HG03095 (cell line): ENCODE data around the gene CDC37L1.
A peak's percentile ranks its signal among the peaks of the same experiment; 100 is the strongest.

Experiments used
- ATAC-seq: cut with Tn5 transposase; IDR thresholded peaks from one replicate; pipeline ENCODE4 v1.9.1; 2021; ENCODE audit warnings: moderate library complexity; ENCODE audit not compliant: unreplicated experiment

The CDC37L1 gene

DNA sequence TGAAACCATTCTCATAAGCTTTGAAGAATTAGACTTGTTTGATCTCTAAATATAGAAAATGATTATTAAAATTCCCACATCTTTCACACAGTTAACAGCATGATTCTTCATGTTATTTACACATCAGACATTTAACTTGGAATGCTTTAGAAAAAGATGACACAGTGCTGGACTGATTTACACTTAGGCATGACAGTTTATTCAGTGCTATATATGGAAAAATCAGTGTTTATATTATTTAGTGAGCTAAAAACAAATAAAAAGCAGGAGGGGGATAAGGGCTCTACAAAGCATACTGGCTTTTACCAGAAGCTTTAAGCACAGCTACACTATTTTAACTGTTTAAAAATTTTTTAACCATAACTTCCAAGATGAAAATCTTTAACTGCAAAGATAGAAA is 30.0 kb downstream of the CDC37L1 start:
- ATAC-seq, result no peak

DNA sequence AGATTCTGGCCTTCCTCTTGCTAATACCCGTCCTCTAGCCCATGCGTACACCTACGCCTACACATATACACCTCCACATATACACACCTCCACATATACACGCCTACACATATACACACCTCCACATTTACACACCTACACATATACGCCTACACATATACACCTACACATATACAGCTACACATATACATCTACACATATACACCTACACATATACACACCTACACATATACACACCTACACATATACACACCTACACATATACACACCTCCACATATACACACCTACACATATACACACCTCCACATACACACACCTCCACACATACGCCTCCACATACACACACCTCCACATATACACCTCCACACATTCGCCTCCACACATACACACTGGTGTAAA is 34.5 kb downstream of the CDC37L1 start:
- no peak for ATAC-seq

DNA sequence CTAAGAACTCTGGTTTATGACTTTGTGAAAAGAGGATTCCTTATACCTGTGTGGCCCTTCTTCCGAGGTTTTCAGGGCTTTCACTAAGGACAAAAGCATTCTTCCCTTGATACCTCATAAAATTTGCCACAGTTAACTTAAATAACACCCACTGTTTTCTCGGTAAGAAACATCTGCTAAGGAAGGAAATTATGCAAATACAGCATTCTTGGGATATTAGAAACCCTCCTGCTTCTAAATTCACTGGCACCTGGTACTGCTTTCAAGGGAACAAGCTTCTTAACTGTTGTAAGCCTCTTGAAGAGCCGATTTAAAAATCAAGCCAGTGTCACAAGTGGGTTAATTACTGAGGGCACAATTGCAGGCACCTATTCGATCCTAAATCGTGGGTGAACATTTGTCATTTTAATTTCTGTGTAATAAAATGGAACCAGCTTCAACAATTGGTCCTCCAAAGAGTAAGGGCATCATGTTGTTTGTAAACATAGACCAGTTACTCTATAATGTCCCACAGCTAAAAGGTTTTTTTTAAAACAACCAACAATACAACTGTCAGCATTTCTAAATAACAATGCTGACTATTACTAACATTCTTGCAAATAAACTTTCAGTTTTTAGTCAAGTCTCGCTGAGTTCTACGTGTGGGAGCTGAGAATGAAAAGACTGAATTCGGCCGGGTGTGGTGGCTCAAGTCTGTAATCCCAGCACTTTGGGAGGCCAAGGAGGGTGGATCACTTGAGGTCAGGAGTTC is 35.1 kb downstream of the CDC37L1 start:
- no peak for ATAC-seq

DNA sequence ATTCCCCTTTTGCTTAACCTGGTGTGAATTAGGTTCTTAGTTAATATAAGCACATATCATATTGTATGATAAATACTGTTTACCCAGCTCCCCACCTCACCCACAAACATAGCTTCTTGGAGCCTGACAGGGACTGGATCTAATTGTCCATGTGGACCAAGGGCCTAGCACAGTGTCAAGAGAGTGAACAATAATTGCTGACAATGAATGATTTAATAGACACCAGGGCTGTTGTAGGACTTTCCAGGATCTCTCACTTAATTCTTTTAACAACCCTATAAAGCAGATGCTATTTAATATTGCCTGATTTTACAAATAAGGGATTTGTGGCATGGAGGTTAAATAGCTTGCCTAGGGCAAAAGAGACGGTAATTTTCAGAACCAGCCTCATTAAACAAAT is 36.8 kb downstream of the CDC37L1 start:
- no peak for ATAC-seq

DNA sequence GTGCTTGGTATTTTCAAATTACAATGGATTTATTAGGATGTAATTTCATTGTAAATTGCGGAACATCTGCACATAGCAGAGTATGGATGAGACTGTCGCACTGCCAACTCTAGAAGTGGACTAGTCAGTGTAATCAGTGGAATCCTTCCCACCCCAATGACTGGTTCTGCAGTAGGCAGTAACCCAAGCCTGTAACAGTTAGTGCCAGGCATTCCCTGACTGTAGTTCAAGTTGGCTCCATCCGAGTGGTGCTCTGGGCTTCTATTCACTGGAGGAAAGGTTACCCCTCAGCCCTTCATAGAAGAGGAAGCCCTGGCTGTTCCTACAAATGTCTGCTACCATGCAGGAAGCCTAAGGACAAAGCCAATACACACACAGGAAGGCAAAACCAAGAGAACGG is 38.4 kb downstream of the CDC37L1 start:
- ATAC-seq, result no peak

DNA sequence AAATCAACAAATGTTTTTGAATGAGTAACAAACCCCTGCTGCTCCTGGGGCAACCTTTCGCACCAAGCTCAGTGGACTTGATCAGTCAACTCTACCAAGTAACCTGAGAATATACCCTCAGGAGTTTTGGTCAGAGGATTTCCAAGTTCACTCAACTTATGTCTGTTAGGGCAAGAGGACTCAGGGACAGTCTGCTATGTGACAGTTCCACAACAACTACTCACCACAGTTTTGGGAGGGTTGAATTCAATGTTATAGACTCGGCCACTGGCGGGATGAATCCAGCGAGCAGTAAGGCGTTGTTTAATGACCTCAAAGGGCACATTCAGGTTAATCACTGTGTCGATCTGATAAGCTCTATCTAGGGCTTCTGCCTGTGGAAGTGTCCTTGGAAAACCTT is 39.5 kb downstream of the CDC37L1 start:
- ATAC-seq, result no peak

DNA sequence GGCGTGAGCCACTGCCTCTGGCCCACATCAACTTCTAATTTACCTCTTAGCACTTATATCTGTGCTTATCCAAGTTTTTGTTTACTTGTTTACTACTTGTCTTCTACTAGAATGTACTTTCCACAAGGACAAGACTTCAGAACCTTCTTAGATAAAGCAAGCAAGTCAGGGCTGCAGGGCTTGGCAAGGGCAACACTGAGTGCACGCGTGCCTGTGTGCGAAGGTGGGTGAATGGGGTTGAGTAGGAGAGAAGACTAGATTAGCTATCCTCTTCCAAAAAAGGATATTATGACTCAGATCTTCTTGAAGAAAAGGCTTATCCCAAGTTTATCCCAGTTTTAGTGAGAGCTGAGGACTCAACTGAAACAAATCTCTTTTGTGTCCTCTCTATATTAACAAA is 42.4 kb downstream of the CDC37L1 start:
- no peak for ATAC-seq

DNA sequence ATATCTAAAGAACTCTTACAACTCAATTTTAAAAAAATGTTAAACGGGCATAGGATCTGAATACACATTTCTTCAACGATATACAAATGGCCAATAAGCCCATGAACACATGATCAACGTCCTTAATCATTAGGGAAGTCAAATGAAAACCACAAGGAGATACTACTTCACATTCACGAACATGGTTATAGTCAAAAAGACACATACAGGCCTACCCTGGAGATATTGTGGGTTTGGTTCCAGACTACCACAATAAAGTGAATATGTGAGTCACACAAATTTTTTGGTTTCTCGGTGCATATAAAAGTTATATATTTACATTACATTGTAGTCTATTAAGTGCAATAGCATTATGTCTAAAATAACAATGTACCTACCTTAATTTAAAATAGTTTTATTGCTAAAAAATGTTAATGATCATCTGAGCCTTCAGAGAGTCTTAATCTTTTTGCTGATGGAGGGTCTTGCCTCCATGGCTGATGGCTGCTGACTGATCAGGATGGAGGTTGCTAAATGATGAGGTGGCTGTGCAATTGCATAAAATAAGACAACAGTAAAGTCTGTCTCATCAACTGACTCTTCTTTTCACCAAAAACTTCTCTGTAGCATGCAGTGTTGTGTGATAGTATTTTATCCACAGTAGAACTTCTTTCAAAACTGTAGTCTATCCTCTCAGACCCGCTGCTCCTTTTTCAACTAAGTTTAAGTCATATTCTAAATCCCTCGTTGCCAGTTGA is 46.5 kb downstream of the CDC37L1 start:
- ATAC-seq, result no peak

DNA sequence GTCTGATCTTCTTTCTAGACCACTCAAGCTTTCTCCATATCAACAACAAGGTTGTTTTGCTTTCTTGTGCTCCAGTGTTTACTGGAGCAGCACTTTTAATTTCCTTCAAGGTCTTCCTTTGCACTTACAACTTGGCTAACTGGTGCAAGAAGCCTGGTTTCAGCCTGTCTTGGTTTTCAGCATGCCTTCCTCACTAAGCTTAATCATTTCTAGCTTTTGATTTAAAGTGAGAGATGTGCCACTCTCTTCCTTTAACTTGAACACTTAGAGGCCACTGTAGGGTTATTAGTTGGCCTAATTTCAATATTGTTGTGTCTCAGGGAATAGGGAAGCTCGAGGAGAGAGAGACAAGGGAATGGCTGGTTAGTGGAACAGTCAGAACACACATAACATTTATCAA is 48.2 kb downstream of the CDC37L1 start:
- ATAC-seq, result no peak

DNA sequence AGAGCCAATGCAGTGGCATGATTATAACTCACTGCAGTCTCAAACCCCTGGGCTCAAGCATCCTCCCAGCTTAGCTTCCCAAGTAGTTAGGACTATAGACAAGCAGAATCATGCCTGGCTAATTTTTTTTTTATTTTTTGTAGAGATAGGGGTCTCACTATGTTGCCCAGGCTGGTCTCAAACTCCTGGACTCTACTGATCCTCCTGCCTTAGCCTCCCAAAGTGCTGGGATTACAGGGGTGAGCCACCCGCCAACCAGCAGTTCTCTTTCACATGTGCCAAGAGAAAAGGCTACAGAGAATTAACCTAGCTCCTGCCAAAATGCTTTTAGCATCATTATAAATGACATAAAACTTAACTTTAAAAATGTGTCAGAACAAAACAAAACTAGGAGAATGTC is 53.5 kb downstream of the CDC37L1 start:
- no peak for ATAC-seq

DNA sequence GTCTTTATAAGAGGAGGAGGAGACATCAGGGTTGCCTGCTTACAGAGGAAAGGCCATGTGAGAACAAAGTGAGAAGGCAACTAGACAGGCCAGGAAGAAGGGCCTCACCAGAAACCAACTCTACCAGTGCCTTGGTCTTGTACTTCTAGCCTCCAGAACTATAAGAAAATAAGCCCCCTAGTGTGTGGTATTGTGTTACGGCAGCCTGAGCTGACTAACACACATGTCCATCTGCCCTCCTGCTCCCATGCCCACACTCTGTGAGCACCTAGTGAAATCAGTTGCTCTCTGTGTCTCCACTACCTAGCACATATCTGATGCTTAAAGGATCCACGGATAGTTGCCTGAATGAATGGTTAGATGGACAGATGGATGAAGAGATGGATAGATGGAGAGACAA is 54.8 kb downstream of the CDC37L1 start:
- ATAC-seq, result no peak

DNA sequence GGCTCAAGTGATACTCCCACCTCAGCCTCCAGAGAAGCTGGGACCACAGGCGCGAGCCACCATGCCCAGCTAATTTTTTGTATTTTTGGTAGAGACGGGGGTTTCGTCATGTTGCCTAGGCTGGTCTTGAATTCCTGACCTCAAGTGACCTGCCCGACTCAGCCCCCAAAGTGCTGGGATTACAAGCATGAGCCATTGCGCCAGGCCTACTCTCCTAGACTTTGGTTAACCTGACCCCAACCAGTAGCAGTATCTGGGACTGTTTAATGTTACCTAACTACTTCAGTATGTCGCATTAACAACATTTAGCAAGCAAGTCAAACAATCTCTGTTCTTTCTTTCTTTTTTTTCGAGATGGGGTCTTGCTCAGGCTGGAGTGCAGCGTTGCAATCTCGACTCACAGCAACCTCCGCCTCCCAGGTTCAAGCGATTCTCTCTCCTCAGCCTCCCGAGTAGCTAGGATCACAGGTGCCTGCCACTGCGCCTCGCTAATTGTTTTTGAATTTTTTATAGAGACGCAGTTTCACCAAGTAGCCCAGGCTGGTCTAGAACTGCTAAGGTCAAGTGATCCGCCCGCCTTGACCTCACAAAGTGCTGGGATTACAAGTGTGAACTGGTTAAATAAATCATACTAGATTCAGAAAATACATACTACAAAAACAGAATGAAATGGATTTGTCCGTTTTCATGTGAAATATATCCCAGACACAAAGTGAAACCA is 59.7 kb downstream of the CDC37L1 start:
- no peak for ATAC-seq

DNA sequence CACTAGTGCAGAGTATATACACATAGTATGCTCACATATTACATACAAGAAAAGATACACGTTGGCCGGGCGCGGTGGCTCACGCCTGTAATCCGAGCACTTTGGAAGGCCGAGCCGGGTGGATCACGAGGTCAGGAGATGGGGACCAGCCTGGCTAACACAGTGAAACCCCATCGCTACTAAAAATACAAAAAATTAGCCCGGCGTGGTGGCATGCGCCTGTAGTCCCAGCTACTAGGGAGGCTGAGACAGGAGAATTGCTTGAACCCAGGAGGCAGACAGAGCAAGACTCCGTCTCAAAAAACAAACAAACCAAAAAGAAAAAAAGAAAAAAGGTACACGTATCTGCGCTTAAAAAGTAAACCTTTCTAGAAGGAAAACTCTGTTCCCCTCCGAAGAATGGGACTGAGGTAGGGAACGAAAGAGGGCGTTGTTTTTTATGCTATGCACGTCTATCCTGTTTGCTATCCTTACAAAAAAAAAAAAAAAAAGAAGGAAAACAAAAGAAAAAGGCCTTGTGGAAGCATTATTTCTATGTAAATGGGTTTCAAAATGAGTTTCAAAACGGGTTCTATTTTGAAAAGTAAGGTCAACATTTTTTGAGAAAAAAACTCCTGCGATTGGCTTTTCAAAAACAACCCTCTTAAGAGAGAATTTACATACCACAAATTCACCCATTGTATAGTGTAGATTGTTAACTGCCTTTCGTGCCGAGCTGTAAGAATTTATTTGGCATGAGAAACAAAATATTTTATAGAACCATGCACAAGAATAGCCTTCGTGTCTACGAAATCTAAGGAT is 60.4 kb downstream of the CDC37L1 start:
- no peak for ATAC-seq

DNA sequence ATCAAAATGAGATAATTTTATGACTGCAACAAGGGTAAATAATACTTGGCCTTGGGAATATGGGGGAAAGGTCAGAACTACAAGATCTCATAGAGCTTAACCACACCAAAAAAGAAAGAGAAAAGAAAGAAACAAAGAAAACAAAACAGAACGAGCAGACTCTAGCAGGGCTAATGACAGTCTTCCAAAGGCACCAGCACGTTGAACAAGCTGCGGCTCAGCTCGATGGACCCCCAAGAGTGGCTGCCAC is 60.9 kb downstream of the CDC37L1 start:
- no peak for ATAC-seq

DNA sequence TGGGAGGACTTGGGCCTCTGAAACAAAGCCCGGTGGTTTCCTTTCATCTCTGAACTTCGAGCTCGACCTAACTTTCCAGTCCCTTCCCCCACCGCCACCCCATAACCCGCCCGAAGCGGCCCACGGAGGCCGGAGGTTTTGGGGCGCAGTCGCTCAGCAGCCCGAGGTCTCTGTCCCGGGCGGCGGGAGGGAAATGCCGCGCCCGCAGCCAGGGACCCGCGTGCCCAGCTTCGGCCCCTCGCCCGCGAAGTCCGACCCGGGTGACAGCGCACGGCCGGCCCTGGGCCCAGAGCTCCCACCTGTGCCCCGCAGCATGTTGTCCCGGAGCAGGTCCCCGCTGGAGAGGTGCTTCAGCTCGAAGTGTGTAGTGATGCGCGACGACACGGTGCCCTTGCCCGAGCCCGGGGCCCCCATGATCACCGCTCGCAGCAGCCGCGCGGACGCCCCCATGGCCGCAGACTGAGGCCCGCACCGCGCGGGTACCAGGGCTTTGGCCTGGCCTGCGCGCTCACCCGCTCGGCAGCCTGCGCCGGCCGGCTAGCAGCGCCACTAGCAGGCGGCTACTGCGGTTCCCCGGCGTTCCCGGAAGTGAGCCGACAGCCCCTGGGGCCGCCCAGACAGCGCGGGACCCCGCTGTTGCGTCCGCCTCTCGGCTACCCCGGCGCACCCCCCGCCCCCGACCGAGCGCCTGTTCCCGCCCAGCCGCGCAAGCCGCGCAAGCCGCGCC is 61.4 kb downstream of the CDC37L1 start, which contains the start of gene AK3:
TSS of gene AK3 (minus strand) at position 565 of the 727 bp plus-strand sequence. CDS start at position 450, 115 bp downstream.
- ATAC-seq, result peak; percentile 92

DNA sequence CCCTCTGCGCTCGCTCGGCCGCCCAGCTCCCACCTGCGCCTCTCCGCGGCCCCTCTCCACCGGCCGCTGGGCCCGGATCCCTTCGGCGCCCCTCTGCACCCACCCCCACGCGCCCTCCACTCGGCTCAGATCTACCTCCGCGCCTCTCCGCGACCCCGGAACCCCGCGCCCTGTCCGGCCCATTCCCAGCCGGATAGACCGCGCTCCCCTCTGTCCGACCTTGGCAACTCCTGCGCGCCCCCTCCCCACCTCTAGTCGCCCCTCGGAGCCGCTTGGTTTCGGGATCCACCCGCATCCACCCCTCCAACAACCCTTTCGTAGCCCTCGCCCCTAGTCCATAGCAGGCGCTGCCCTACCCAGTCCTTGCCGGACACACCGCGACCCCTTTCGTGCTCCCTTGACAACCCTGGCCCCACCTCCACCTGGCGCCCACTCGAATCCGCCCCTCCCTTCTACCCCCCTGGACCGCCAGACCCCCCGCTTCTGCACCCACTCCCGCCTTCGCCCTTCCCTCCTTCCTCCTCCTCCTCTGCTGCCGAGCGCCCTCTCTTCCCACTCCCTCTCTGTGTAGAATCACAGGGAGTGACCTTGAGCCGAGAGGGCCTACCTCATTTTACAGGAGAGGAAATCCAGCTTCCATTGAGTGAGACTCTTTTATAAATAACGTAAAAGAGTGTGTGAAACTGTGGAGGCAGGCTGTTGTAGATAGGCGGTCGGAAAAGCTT is 62.2 kb downstream of the CDC37L1 start:
- ATAC-seq, result no peak

DNA sequence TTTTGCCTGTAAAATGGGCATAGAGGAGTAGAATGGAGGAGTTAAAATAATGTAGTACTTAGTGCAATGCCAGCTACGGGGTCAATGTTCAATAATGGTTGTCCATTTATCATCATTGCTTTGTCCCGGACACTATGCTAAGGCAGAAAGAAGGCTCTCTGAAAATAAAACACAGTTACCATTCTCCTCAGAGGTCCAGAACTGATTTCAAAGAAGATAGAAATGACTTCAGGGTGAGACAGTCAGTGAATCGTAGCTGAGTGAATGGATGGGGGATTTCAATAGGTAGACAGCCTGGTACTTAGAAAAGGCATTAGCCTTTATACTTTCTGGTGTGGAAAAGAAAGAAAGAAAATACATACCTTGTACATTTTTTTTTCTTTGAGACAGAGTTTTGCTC is 62.9 kb downstream of the CDC37L1 start:
- ATAC-seq, result no peak

DNA sequence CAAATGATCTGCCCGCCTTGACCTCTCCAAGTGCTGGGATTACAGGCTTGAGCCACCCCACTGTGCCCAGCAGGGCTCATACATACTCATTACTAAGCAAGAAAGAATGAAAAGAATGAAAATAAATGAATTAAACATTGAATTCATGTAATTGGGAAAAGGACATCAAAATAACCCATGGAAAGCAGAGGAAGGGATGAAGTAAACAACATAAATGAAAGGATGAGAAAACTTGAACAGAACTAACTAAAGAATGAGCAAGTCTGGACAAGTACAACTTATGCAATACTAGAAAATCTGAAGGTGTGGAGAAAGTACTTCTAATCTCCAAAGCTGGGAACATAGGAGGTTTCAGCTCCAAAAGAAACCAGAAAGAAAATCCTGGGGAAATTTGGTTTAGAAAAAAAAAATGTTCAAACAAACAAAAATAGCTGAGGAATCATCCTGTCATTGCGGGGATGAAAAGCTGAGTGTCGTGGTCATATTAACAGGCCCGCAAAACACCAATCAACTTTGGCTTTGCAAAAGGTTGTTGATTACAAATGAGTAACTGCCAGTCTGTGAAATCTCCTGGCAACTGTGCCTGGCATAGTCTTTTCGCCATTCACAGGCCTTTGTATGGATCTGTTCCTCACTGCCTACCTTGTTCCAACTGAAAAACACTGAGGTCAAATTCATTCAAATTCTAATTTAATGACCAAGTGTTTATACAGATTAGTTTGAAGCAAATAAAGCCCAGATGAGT is 63.9 kb downstream of the CDC37L1 start:
- no peak for ATAC-seq

DNA sequence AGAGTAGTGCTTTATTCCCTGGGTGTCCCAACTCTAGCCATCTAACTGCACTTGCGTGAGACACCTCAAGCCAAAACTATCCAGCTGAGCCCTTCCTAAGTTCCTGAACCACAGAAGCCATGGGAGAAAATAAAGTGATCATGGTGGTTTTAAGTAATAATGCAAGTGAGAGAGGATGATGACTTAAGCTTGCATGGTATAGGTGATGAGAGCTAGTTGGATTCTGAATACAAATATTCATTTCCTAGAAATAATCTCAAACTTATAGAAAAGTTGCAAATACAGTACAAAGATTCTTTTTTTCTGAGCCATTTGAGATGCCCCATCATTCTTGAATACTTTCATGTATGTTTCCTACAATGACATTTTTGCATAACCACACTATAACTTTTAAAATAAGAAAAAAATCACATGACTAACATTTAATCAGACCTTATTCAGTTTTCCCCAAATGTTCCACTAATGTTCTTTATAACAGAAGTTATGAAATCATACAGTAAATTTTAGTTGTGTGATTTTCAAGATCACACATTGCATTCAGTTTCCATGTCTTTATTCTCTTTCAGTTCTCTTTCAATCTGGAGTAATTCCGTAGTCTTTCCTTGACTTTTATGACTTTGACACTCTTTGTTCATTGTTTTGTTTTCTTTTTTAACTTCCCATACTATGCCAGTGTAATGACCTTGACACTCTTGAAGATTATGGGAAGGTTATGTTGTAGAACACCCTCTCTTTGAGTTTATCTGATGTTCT is 67.1 kb downstream of the CDC37L1 start:
- ATAC-seq, result no peak
